Measurements from ENCODE around the gene INKA2. TPM values are rescaled to one million over a fixed set of nuclear protein-coding genes. Genes with fewer than 3 reads are reported as not detected.

The INKA2 gene
- total RNA-seq: 17.7 TPM

DNA sequence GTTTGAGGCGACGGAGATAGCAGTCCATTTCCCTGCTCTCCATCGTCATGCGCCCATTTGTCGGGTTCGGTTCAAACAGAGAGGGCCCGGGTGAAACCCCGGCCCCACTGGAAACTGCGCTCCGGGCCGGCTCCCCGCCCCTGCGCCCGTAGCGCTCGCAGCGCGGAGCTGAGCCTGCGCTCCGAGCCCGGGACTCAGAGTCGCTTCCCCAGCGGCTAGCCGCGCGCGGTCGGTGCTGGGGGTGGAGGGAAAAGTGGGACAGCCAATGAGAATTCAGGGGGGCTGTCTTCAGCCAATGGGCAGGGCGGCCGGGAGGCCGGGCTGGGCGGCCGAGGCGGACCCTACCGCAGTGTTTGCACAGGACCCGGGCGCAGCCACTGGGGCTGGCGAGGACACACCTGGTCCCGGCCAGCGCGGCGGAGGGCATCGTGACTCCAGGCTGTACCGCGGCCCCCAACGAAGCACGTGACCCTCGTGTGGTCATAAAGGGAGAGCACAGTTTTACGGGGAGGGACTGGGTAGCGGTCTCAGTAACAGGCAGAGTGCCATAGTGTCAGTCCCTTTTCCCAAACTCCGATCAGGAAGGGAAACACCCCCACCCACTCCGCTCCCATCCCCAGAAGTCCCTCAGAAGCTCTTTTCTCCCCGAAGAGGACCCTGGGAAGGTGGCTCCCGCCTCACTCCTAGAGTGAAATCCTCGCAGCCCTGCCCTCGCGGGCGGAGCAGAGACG is at the start of gene INKA2:
Gene INKA2, minus strand, starts transcription at position 202 of the 731 bp plus-strand sequence. Its CDS starts 153 bp downstream, at position 49.
- peak; percentile 95 for DNase-seq

DNA sequence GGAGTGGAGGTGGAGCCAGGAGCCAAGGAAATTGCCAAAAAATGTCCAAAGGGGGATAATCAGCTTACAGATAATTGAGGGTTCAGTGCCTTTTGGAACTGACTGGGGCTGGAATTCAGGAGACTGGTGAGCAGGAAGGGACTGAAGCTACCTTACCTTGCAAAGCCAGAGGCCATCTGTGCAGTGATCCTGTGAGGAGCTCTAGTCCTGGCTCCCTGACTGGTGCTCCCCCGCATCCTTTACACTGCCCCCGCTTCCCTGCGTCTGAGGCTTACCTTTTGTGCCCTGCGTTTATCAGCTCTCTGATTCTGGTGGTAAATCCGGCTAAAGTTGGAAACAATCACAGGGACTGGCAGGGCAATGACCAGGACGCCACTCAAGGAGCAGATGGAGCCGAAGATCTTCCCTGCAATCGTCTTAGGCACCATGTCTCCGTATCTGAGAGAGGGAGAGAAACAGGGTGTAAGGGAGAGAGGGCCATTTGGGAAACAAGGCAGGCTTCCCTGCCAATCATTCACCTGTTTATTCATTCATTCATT is 47.5 kb upstream of the INKA2 start:
- DNase-seq: no peak

DNA sequence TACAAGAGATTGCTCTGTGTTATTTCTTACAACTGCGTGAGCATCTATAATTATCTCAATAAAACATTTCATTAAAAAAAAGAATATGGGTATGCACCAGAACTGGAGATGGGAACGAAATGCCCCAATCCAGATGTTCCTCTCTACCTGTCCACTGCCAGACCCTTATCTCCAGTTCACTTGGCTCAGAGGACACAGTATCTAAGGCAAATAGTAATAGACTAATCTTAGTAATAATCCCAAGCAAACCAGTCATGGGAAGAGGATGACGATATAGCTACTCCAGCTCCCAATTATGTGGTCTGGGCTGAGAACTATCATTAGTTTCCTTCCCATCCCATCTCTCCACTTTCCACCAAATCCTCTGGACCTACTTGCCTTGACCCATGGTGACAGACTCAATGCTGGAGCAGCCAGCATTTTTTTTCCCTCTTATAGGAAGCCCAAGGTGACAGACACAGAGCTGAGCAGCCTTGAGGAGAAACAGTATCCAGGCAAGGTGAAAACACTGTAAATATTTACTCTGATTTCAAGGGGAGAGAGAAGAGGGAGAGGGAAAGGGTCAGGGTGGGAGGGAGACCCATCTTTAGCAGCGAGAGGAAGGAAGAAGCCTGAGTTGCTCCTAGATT is 45.2 kb upstream of the INKA2 start:
- DNase-seq: no peak

DNA sequence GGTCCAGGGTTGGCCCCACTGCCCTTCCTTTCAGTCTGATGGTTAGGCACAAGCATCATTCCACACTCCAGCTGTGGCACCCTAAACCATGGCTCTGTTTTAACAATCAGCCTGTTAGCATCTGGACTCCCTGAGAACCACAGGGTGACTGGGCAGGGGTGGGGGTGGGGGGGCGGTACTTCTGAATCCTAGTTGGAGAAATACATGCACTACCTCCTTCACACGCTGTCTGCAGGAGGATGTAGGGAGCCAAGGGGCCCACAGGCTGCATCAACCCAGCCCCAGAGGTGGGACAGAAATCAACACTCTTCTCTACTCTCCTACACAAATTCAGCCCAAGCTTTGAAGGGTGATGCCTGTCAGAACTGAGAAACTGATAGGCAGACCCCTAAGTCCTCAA is 40.4 kb upstream of the INKA2 start:
- DNase-seq: no peak

DNA sequence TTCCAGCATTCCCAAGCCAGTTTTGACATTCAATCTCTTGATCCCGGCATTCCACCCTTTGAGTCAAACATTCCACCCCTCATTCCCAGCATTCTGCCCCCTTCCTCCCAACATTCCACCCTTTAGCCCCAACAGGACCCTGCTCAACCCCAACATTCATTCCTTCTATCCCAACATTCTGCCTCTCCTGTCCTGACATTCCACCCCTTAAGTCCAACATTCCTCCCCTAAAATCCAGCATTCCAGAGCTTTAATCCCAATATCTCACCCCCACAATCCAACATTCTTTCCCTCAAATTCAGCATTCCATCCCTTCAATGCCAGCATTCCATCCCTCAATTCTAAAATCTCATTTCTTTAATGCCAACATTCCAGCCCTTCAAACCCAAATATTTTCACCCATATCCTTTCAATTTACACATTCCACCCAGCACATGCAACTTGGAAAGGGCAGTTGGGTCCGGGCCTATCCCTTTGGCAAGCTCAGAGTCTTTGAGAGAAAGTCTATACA is 39.4 kb upstream of the INKA2 start:
- DNase-seq: no peak

DNA sequence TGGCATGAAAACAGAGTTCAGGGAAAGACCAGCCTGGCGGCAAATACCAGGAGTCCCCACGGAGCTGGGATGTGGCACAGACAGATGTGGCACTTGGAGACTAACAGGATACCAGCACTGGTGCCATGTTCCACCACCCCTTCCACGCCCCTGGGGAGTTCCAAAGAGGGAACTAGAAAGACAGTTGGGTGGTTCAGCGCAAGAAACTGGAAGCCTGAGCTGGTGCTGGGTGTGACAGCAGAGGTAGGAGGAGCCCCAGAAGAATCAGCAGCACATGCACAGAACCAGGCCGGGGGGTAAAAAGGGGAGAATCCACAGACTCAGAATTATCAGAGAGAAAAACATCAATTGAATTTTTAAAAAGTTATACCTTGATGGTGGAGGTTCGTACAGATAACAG is 38.9 kb upstream of the INKA2 start:
- DNase-seq: no peak

DNA sequence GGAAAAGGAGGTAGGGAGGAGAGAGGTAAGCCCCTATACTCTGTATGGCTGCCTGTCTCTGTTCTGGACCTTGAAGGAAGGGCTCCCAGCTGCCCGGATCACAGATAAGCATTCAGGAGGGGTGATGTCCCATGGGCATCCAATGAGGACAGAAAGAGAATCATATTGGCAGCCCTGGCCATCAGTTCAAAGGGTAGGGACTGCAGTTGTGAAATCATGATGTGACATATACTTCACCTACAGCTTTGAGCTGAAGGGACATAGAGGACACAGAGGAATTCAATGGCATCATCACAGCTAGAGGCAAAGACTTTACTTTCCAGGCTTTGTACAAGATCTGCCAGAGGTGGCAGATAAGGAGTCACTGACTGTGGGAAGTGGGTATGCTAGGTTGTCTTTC is 38.1 kb upstream of the INKA2 start:
- no peak for DNase-seq

DNA sequence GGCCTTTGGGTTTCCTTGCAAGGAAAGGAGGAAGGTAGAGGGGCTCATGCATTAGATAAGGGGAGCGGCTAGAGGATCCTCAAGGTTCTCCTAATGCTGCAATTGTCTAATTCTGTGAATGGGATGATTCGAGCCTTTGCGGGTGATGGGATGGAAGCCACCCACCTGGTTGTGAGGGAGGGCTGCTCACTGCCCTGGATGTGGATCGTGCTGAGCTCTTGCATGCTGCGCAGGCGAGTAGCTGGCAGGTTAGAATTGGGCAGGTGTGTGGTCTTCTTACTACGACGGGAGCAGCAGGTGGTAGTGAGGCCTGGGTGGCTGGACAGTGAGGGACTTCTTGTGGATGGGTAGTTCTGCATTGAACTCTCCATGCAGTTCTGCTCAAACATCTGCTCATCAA is 37.7 kb upstream of the INKA2 start:
- DNase-seq: no peak

DNA sequence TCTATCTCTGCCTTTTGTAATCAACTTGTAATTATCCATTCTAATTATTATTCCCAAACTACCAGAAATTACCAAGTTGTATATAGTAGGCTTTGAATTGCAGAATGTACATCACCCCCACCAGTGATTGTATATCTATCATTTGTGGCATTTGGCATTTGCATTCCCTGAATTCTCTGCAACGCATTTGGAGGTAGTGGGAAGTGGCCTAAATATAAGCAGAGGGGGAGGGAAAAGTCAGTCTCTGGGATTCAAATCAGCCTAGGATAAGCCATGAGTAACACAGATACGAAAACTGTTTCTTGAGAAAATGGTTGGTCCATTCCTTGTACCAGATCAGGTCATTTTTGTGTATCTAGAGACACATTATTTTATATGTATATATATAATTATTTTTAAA is 37.2 kb upstream of the INKA2 start:
- no peak for DNase-seq

DNA sequence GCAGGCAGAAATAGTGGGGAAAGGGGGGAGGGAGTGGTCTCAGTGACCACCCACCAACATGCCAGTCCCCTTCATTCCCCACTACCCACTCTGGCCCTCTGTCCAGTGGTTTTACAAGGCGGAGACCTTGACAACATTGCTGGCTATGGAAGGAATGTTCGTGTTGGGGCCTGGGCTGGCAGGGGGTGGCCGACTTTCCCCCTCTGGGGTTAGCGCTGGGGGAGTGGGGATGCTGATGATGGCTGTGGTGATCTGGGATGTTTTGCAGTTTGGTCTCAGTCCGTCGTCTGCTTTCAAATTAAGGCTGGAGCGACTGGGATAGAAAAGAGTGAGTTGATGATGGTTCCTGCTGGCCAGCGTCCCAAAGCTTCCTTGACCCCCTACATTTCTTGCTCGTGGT is 36.8 kb upstream of the INKA2 start:
- no peak for DNase-seq

DNA sequence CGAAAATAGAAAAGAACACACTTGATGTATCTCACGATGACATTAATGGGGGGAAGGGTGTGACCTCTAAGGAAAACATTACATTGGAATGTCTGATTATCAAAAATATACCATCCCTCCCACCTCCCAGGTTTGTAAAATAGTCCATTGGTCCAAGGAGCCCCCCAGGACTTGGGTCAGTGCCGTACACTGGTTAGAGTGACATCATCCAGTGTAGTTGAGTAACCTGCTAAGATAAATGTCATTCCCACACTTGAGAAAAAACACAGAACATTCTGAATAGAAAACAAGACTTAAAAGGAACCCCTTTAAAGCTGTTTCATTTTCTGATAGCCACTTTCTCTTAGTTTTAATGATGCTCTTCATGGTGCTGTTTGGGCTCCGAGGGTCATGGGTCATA is 31.7 kb upstream of the INKA2 start:
- DNase-seq: no peak

DNA sequence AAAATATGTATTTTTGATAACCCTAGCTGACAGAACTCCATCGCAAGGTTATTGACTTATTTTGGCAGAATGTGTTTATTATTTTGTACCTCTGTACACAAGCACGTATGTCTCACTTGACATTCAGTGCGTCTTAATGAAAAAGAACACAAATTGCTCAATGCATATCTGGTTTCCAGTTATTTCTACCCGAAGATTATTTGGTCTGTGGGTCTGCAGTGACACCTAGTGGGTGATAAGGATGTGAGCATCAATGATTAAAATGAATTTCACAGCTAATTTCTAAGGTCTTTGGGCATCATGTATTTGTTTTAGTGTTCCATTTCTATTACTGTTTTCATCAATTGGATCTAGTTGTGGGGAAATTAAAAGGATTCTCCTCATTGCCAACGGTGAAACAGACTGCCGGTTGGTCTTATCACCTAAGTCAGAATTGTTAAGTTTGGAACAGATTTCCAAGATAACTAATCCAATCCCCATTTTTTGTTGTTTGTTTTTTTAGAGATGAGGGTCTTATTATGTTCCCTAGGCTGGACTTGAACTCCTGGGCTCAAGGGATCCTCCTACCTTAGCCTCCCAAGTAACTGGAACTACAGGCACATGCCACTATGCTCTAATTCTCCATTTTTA is 30.4 kb upstream of the INKA2 start:
- peak; percentile 83 for DNase-seq

DNA sequence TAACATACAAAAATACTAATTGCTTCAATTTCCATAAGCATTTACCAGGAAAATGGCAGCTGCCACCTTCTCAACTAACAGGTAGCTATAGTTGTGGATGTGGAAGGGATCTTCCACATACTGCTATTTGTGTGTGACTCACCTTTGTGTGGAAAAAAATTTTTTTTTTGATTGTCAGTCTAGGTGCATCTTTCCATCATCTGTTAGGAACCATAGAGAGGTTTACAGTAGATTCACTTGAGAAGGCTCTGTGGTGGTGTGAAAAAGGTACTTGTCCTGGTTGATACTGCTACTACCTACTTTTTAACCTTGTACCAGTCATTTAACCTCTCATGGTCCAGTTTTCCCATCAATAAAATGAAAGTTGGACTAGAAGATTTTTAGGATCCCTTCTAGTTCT is 29.4 kb upstream of the INKA2 start:
- no peak for DNase-seq

DNA sequence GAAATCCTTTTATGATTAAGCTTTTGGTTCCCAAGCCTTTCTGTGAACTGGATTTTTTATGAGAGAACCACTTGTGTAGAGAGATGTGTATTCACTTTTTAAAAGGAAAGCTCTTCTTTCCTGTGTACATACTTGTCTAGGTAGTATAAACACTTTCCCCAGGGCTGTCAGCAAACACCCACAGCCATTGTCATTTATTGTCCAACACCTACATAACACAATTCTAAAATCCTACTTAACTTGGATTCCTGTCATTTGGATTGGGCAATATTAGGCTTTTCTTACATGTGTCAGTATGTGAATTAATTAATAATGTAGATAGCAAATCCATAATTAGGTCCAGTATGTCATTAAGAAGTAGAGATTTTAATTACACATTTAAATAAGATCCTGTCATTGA is 28.8 kb upstream of the INKA2 start:
- no peak for DNase-seq

DNA sequence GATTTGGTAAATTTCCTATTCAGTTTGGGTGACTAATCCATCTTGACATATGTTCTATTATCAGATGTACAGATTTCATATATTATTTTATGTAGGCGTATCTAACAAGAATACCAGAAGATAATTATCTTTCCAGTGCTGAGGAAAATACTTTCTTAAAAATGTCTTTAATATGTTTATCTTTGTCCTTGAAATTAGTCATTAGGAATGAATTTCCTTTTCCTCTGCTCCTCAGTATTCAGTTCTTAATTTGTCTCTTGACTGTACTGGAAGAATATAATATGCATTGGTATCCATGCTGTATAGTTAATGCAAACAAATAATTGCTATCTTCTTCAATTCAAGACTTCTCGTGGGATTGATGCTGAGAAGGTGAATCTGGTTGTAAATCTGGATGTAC is 23.1 kb upstream of the INKA2 start:
- DNase-seq: no peak

DNA sequence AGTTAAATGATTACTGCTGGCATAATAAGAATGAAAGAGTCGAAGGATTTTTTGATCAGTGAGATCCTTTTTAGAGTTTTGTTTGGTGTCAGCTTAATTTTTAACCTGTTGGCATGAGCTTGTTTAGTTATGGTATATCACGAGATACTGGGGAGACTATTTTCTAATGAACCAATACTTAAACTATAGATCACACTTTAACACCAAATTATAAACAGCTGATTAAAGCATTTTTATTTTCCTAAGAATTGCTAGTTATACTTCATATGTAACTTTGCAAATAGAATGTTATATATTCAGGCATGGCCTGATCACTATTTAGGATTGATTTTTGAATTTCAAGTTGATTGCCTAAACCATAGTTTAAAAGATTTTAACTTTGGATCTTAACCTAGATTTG is 22.5 kb upstream of the INKA2 start:
- no peak for DNase-seq

DNA sequence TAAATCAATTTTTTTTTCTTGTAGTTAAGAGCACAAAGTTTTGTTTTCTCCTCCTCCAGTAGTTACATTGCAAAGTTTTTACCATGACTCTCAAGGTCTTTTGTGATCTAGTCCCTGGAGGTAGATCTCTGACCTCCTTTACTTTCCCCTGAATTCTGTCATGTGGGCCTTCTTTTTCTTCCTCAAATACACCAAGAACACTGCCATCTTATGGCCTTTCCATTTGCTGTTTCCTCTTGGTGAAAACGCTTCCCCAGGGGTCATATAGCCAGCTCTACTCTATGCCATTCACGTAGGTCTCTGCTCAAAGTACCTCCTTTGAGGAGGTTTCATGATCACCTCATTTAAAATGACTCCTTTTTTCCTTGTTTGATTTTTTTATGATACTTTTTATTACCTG is 19.2 kb upstream of the INKA2 start:
- no peak for DNase-seq

DNA sequence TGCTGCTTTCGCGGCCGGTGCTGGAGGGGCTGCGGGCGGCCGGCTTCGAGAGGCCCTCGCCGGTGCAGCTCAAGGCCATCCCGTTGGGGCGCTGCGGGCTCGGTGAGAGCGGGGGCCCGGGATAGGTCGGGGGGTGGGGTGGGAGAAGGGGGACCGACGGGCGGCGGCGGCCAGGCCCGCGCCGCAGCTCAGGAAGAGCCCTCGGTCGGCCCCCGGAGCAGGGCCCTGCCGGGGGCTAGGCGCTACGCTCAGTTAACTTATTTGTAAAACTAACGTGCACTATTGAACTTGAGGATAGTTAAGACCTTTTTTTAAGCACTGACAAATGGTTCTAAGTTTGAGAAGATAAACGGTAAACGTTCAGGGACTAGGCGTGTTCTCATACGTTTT is 16.9 kb upstream of the INKA2 start:
- no peak for DNase-seq

DNA sequence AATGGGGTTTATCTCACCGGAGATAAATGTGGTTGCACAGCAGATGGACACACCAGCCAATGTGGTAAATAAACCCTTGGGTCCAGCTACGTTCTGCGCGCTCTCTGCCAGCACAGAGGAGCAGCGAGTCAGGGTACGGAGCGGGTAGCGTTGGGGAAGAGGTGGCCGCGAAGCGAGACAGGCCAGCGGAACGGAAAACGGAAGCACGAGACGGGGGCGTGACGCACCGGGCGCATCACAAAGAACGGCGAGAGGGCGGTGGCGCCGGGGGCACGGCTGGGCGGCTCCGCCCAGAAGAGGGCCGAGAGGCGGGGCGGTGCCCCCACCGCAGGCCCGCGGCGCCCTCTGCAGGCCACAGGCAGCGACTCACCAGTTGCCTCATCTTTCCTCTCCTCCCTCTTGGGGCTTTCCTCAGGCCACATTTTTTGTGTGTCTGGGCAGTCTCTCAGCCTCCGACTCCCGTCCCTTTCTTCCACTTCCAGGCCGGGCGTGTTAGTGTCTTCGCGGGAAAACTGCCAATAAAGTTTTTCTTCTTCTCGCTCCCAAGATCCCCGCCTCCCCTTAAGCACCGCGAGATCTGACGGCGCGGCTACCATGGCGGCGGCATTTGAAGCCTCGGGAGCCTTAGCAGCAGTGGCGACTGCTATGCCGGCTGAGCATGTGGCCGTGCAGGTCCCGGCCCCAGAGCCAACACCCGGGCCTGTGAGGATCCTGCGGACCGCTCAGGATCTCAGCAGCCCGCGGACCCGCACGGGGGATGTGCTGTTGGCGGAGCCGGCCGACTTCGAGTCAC is 16.3 kb upstream of the INKA2 start, which contains the start of gene DDX20:
Gene DDX20, plus strand, starts transcription at position 571 of the 793 bp plus-strand sequence. Its CDS starts 24 bp downstream, at position 595.
- DNase-seq: peak; percentile 99

DNA sequence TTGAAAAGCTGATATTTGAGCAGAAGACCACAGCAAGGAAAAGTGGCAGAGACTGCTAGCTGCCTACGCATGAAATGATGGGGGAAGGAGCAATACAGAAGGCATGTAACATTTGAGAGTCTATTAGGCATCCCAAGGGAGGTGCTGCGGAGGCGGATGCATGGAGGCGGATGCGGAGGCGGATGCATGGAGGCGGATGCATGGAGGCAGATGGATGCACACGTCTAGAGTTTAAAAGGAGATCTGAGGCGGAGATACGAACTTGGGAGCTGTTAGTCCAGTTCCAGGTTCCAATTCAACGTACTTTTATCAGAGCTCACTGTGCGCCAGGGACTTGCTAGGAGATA is 15.8 kb upstream of the INKA2 start:
- DNase-seq: peak; percentile 80

DNA sequence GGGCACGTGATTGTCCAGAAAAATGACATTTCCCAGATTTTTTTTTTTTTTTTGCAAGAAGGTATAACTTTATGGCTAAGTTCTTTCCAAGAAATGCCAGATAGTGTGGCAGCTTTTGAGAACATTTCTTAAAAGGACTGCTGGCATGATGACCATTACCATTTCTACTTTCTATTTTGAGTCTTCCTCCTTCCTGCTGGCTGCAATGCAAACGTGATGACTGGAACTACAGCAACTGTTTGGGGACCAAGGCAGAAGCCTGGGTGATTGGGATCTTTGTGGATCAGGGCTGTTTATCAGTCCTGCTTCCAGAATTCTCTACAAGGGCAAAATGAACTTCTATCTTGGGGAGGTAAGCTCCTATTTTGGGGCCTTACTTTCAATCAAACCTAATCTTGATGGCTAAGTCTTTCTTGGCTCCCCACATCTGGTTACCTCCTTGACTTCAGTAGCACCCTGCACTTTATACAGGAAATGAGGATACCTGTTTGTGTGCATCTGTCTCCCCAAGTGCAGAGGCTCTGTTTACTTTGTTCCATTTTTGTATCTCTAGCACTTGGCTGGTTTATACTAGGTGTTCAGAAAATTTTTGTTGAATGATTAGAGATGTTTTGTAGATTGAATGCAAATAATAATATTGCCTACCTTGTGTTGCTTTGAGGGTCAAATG is 12.8 kb upstream of the INKA2 start:
- DNase-seq: no peak

DNA sequence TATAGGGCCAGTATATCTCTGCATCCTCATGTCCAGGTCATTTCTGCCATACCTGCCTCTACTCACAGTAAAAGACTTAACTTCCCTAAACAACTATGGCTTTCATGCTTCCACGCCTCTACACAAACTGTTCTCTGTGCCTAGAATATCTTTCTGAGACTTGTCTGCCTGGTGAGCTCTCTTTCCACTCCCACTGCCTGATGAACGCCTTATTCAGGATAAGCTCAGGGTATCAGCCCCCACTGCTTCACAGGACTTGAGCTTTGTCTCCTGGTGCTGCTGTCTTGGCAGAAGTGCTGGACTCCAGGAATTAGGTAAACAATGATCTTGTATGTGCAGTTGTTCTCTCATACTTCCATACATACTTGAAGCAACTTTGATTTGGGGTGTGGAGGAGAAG is 11.7 kb upstream of the INKA2 start:
- no peak for DNase-seq
